HG03175 (cell line): ENCODE results near the gene GH2.
"Not testable (repeated sequence)": the region's sequence is repeated elsewhere in the genome, so short reads cannot be mapped to it uniquely, and the experiment has no call there.

Experiments
- ATAC-seq: cut with Tn5 transposase; IDR thresholded peaks from one replicate; pipeline ENCODE4 v1.9.1; 2021; ENCODE audit warnings: mild to moderate bottlenecking, moderate library complexity; ENCODE audit not compliant: unreplicated experiment

The GH2 gene

DNA sequence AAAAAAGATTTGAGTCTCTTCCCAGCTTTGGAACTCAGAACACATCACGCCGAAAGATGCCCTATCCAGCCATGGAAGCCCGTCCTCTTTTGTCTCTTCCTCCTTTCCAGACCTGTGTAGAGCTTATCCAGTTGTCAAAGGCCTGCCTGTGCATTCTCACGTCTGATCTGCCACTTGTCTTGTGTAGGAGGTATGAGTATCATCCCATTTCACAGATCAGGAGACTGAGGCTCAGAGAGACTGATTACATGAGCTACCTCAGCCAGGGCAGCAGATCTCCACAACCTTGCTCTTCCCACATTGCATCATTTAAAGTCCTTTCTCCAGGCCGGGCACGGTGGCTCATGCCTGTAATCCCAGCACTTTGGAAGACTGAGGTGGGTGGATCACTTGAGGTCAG lies 7.1 kb downstream of the GH2 start:
- not testable (repeated sequence) for ATAC-seq

DNA sequence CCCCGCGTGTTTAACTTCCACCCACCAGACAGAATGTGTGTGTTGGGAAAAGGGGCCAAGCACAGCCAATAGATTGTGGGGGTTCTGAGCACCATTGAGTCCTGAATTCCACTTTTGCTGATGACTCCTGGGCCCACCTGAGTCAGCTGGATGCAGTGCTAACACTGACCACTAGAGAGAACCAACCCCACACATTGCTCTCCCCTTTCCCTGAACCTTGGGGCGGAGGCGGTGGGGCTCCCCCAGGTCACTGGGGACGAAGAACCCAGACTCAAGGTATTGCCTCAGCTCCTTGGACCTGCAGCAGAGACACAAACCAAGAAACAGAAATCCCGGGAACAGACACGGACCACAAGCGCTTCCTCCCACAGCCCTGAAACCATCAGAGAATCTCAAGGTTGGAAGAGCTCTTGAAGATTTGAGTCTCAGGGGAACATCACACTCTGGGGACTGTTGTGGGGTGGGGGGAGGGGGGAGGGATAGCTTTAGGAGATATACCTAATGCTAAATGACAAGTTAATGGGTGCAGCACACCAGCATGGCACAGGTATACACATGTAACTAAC lies 7.6 kb downstream of the GH2 start:
- not testable (repeated sequence) for ATAC-seq

DNA sequence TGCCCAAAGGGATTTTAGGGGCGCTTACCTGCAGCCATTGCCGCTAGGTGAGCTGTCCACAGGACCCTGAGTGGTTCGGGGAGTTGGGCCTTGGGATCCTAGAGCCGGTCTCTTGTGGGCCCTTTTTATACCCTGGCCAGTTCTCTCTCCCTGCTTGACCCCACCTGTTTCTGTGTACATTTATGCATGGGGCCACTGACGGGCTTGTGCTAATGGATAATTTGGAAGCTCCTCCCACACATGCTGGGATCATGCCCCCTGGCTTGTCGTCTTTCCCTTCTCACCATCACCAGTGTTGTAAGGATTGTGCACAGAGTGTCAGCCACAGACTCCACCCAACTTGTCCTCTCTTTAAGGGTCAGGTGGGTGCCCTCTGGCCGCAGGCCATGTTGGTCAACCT lies 8.2 kb downstream of the GH2 start, which contains the start of gene CSH2:
Gene CSH2, minus strand, starts transcription at position 101 of the 400 bp plus-strand sequence. Its CDS starts 63 bp downstream, at position 38.
- not testable (repeated sequence) for ATAC-seq

DNA sequence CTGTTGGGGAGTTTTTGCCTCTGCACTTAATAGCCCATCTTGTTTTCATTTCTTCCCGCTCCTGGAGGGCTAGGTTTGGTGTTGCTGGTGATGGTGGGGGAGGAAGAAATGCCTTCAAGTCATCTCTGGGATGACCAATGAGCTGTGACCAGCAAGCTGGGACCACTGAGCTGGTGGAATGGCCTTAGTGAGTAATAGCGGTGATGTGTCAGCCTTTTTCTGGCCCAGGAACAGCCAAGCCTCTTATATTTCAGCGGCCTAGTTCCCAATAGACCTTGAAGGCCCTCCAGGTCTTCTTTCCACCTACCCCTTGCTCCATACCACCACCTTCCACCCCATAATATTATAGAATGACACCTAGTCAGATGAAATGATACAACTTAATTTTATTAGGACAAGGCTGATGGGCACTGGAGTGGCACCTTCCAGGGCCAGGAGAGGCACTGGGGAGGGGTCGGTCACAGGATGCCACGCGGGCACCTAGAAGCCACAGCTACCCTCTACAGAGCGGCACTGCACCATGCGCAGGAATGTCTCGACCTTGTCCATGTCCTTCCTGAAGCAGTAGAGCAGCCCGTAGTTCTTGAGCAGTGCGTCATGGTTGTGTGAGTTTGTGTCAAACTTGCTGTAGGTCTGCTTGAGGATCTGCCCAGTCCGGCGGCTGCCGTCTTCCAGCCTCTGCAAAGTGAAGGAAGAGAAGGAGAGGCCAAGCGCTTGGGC lies 9.9 kb downstream of the GH2 start:
- not testable (repeated sequence) for ATAC-seq

DNA sequence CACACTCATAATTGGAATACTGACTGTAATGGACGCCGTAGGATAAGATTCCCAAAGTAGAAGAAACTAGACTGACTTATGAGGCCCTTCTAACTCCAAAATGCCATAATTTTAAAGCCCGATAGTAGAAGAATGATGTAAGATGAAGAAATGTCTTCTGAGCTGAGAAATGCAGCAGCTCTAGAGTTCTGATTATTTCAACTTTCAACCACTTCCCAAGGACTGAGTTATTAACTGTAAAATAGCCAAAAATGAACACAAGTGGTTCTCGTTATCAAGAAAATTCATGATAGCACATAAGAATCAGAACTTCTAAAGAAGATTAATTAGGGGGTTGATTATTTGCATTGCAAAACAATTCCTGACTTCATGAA lies 11.5 kb downstream of the GH2 start:
- not testable (repeated sequence) for ATAC-seq

DNA sequence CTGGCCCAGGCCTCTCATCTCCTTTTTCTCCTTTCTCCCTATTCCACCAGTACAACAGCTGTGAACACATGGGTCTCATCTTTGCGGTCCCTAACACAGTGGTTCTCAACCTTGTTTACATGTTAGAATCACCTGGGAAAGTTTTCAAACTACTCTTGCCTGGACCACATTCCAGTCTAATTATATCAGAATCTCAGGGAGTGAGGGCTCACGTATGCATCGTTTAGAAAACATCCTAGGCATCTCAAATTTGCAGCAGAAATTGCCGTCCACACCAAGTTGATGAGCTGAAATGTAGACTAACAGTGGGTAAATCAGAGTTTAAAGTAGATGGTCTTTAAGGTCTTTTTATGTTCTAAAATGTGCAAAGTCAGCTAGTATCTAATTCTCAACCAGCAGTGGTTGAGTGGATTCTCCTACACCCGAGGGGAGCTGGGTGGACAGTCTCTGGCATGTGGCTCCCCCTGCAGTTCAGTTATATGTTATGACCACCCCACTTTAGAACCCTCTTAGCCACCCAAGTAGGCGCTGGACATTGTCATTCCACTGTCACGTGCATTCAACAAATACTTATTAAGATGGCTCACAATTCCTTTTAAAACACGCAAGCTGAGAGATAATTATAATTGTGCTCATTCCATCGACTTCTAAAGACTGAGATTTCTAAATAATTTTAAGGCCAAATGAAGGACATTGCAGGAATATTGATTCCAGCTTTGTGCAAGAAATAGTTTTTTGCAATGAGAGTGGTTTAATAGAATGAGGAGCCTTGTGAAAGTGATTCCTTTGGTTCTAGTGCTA lies 12.1 kb downstream of the GH2 start:
- not testable (repeated sequence) for ATAC-seq

DNA sequence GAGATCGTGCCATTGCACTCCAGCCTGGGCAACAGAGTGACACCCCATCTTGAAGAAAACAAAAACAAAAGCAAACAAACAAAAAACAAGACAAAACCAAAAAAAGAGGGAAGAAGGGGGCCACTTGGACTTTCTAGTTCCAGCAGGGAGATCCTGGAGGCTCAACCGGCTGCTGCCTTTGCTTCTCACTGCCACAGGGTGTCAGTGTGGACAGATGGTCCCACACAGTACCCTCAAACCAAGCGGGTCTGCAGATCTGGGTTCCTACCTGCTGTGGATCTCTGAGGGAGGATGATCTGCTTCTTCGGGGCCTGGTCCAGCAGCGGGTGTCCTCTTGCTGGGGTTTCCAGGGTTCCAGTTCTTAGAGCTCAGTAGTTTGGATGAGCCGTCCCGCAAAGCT lies 15.1 kb downstream of the GH2 start:
- not testable (repeated sequence) for ATAC-seq

DNA sequence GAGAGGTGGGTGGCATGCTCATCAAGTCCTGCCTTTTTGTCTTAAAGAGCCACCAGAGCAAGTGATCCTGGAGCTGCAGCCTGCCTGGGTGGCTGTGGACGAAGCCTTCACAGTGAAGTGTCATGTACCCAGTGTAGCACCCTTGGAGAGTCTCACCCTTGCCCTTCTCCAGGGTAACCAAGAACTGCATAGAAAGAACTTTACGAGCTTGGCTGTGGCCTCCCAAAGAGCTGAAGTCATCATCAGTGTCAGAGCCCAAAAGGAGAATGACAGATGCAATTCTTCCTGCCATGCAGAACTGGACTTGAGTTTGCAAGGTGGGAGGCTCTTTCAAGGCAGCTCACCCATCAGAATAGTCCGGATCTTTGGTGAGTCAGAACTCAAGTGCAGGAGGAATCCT lies 22.5 kb downstream of the GH2 start:
- ATAC-seq, result no peak

DNA sequence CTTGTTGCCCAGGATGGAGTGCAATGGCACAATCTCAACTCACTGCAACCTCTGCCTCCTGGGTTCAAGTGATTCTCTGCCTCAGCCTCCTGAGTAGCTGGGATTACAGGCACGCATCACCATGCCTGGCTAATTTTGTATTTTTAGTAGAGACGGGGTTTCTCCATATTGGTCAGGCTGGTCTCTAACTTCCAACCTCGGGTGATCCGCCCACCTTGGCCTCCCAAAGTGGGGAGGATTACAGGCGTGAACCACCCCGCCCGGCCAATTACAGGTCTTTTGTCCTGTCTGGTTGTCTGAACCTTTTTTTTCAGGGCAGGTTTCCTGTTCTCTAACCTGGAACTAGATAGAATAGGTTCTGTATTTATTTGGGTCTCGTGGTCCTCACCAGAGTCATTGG lies 25.3 kb downstream of the GH2 start:
- not testable (repeated sequence) for ATAC-seq

DNA sequence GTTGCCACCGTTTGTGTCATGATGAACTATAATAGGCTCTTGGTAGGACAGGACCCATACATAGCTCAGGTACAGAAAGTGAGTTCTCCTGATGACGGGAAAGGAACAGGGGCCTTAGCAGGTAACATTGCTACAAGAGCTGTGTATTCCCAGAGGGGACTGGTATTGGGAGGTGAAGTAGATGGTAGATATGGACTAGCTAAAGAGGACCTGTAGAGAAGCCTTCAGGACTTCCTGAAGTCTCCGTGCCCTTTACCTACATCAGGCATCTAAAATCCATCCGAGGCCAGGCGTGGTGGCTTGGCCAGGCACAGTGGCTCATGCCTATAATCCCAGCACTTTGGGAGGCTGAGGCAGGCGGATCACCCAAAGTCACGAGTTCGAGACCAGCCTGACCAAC lies 26.6 kb downstream of the GH2 start:
- ATAC-seq, result no peak

DNA sequence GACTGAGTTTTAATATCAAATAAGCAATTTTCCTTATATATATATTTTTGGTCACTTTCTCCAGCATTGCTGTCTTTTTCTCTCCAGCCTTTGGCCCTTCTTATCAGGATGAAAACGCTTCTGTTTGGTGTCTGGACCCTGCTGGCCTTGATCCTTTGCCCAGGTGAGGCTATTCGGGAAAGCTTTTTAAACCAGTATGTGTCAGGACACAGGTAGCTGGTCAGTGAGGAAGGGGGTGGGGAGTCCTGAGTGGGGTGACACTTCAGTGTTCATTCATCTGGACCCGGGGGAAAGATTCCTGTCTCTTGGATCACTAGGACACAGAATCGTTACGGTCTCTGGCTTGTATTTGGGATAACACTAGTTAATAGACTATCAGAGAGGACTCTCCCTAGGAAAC lies 27.0 kb downstream of the GH2 start:
- no peak for ATAC-seq

DNA sequence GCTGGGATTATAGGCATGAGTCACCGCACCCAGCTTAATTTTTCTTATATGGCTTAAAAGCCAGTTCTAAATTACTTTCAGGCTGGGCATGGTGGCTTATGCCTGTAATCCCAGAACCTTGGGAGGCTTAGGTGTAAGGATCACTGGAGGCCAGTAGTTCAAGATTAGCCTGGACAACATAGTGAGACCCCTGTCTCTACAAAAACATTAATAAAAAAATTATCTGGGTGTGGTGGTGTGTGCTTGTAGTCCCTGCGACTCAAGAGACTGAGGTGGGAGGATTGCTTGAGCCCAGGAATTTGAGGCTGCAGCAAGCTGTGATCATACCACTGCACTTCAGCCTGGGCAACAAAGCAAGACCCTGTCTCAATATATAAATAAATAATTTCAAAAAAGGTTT lies 28.5 kb downstream of the GH2 start:
- no peak for ATAC-seq

DNA sequence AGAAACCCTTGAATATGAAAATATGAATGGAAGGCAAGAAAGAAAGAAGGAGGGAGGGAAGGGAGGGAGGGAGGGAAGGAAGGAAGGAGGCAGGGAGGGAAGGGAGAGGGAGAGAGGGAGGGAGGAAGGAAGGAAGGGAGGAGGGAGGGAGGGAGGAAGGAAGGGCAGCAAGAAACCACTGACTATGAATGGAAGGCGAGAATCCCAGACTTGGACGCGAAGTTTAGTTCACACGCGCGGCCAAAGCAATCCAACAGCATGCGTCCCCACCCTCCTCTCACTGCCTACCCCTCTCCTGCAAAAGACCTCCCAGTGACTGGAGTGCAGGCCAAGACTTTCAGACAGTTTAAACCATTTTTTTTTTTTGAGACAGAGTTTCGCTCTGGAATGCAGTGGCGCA lies 31.3 kb downstream of the GH2 start:
- no peak for ATAC-seq

DNA sequence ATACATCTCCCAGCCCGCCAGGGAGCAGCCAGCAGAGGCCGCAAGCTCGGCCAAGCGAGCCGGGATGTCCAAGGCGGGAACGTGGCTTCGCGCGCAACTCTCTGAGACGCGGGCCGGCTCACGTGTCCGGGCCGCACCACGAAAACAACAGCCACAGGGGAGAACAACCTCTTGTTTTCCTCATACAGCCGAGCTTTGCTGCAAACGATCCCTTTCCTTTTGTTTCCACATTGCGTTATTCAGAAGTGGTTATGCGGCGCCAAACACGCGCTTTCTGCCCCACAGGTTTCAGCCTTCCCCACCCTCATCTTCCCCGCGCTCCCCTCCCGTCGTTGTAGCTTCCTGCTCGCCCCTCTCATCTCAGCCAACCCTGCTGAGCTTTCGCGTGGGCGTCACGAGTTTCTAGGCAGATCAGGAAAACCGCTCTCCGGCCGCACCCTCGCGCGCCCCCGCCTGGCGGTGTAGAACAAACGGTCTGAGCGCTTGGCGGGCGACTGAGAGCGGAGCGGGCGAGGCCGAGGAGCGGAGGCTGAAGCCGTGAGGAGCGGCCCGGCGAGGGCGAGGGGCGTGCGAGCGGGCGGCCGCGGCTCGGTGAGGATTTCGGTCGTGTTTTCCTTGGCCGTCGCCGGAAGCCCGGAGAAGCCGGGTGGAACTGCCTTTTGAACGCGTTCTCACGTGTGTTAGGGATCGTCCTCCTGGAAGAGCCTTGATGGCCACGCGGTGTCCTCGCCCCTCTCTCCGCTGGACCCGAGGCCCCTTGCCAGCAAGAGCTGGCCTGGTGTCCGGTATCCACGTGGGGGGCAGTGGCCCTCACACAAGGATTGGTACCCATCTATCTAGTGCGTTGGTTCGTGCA lies 32.7 kb downstream of the GH2 start:
- peak; percentile 97 for ATAC-seq

DNA sequence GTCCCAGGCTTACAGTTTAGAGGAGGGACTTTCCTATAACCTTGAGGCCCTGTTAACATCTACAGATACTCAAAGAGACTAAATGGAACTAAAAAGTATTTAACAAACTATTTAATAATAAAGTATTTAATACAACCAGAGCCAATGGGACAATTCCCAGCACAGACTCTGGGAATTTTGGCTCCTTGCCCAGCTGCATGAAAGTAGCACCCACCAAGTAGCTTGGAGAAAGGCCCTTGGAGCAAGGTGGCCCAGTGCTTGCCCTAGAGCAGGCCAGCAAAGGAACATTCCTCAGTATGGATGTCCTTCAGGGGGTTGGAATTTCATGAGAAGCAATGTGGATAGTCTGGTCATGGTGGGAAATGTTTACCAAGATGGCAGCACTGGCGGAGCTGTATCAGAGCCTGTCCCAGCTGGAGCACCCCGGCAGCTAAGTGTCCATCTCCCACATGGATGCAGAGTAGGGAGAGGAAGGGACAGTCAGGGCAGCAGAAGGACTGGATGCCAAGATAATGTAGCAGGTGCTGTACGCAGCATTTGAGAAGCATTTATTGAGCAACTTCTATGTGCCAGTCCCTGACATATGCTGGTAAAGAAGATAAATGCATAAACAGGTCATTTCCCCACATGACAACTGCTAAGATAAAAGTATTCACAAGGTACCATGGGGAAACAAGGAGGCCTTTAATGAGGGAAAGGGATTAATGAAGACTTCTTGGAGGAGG lies 34.1 kb downstream of the GH2 start:
- no peak for ATAC-seq

DNA sequence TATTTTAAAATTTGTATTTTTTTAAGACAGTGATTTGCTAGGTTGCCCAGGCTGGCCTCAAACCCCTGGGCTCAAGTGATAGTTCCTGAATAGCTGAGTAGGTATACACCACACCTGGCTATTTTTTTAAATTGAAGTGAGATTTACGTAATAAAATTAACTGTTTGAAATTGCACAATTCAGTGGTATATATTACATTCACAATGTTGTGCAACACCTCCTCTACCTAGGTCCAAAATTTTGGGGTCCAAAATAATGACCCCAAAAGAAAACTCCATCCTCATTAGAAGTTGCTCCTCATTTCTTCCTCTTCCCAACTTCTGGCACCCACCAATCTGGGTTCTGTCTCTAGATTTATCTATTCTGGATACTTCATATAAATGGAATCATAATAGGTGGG lies 36.2 kb downstream of the GH2 start:
- ATAC-seq, result no peak

DNA sequence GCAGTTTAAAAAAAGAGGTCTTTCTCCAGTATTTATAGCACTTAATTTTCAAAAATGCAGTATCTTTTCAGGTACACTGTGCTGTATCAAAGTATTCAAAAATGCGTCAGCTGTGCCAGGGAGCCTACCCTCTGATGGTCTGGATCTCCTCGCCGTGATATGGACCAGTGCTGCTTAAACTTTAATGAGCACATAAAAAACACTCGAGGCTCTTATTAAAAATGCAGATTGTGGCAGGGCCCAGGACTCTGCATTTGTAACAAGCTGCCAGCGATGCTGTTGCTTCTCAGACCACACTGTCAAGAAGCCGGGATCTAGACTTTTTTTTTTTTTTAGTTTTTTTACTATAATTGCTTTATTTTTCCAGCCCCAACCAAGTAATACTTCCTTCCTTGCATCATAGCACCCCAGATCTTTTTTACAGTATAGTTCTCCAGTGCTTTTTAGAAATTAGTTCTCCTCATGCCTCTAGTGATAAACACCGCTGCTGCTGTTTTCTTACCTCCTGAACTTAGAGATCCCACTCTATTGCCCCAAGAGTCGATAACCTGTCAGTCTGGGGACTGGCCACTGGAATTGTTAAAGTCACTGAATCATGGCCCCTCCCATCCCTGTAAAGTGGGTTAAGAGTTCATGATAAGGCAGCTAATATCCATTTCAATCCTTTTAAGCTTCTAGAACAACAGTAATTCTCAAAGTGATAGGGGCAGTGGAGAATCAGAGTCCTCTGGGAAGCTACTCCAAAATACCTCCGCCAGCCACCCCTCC lies 37.6 kb downstream of the GH2 start:
- ATAC-seq, result no peak

DNA sequence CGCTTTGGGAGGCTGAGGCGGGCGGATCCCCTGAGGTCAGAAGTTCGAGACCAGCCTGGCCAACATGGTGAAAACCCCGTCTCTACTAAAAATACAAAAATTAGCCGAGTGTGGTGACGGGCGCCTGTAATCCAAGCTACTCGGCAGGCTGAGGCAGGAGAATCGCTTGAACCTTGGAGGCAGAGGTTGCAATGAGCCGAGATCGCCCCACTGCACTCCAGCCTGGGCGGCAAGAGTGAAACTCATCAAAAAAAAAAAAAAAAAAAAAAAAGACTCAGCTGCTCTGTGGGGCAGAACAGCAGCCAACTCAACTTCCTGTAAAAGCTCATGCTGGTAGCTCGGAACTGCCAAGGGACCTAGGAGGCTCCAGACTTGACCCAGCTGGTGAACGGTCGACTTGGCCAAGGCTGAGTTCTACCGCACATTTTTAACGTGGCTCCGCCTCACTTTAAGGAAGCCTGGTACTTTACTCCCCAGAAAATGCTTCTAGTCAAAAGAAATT lies 38.3 kb downstream of the GH2 start:
- peak; percentile 30 for ATAC-seq
